IMR-90 (cell line): ENCODE results near the gene KCTD2.

Experiments
- BHLHE40 ChIP-seq: fragments of 150-350 bp; IDR thresholded peaks from 2 replicates; pipeline ENCODE4 v1.6.1; 2016; ENCODE audit warnings: mild to moderate bottlenecking, low read depth, low read length
- CEBPB ChIP-seq: IDR thresholded peaks from 2 replicates; pipeline ENCODE4 v1.6.1; 2012; ENCODE audit warnings: low read depth, low read length, improper control_type of control experiment
- CHD1 ChIP-seq: IDR thresholded peaks from 2 replicates; pipeline ENCODE4 v1.6.1; 2012; ENCODE audit warnings: low read depth, low read length, improper control_type of control experiment
- CTCF ChIP-seq: conservative IDR thresholded peaks from 2 replicates; pipeline ENCODE4 v1.5.1; 2012; ENCODE audit warnings: mild to moderate bottlenecking, low read depth, low read length, improper control_type of control experiment
- ELK1 ChIP-seq: fragments of 150-350 bp; IDR thresholded peaks from 2 replicates; pipeline ENCODE4 v1.6.1; 2016; ENCODE audit warnings: low read depth, mild to moderate bottlenecking, low read length, moderate library complexity, borderline replicate concordance
- FOS ChIP-seq: fragments of 150-350 bp; IDR thresholded peaks from 2 replicates; pipeline ENCODE4 v1.6.1; 2016; ENCODE audit warnings: low read depth, low read length
- MAFK ChIP-seq: IDR thresholded peaks from 2 replicates; pipeline ENCODE4 v1.6.1; 2012; ENCODE audit warnings: low read depth, low read length, improper control_type of control experiment
- MAZ ChIP-seq: IDR thresholded peaks from 2 replicates; pipeline ENCODE4 v1.6.1; 2012; ENCODE audit warnings: low read depth, mild to moderate bottlenecking, low read length, improper control_type of control experiment, moderate library complexity, borderline replicate concordance
- MXI1 ChIP-seq: IDR thresholded peaks from 2 replicates; pipeline ENCODE4 v1.6.1; 2012; ENCODE audit warnings: low read depth, mild to moderate bottlenecking, low read length, moderate library complexity, borderline replicate concordance
- POLR2A ChIP-seq: IDR thresholded peaks from 2 replicates; pipeline ENCODE4 v1.6.1; 2012; ENCODE audit warnings: mild to moderate bottlenecking, low read depth, low read length
- RAD21 ChIP-seq: IDR thresholded peaks from 2 replicates; pipeline ENCODE4 v1.6.1; 2012; ENCODE audit warnings: low read length, improper control_type of control experiment
- RCOR1 ChIP-seq: IDR thresholded peaks from 2 replicates; pipeline ENCODE4 v1.6.1; 2012; ENCODE audit warnings: mild to moderate bottlenecking, low read length, improper control_type of control experiment; ENCODE audit not compliant: insufficient replicate concordance
- RFX5 ChIP-seq: IDR thresholded peaks from 2 replicates; pipeline ENCODE4 v1.8.0; 2012; ENCODE audit warnings: low read depth, mild to moderate bottlenecking, low read length, moderate library complexity
- USF2 ChIP-seq: fragments of 150-350 bp; IDR thresholded peaks from 2 replicates; pipeline ENCODE4 v1.6.1; 2017; ENCODE audit warnings: mild to moderate bottlenecking, antibody characterized with exemption, low read length, low read depth

- TF ChIP-seq CTCF, result no peak
- no peak for TF ChIP-seq RCOR1
- TF ChIP-seq RFX5, result no peak
- TF ChIP-seq USF2, result no peak
- TF ChIP-seq POLR2A, result no peak
- TF ChIP-seq BHLHE40, result no peak
- no peak for TF ChIP-seq RAD21
- TF ChIP-seq ELK1, result no peak
- no peak for TF ChIP-seq FOS
- no peak for TF ChIP-seq MAZ
- TF ChIP-seq MAFK, result no peak
- no peak for TF ChIP-seq CHD1
- TF ChIP-seq CEBPB, result no peak
- TF ChIP-seq MXI1, result no peak
These were observed 50.8 kb downstream of the KCTD2 start for GRCh38 chr17:75097865-75098264.
